ENCODE measurements around the gene BRS3.

DNA sequence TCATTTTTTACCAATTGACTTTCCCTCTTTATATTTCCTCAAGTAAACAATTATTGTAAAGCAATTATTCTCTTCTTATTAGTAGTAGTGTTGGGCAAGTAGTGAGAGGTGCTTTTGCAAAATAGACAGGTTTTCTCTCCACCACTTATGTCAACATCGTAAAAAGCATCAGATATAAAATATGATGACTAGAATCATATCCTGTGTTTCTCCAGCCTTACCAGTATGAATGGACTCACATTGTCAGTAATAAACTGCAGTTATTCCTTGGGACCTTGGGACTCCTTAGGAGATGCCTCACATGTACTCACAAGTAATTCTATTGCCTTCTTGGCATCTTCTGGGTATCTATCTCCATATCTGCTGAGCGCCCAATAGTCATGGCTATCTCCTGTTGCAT is 40.4 kb upstream of the BRS3 start:
- TF ChIP-seq MYC (IDR thresholded peaks at IDR 0.05; ENCODE audit: low read depth, low read length): no peak
- TF ChIP-seq, protein P1, sequence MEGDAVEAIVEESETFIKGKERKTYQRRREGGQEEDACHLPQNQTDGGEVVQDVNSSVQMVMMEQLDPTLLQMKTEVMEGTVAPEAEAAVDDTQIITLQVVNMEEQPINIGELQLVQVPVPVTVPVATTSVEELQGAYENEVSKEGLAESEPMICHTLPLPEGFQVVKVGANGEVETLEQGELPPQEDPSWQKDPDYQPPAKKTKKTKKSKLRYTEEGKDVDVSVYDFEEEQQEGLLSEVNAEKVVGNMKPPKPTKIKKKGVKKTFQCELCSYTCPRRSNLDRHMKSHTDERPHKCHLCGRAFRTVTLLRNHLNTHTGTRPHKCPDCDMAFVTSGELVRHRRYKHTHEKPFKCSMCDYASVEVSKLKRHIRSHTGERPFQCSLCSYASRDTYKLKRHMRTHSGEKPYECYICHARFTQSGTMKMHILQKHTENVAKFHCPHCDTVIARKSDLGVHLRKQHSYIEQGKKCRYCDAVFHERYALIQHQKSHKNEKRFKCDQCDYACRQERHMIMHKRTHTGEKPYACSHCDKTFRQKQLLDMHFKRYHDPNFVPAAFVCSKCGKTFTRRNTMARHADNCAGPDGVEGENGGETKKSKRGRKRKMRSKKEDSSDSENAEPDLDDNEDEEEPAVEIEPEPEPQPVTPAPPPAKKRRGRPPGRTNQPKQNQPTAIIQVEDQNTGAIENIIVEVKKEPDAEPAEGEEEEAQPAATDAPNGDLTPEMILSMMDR (IDR thresholded peaks at IDR 0.05; ENCODE audit: low read depth, low read length): no peak

All from NB4 (cell line).